Osteocyte (in vitro differentiated cells): ENCODE results near the gene TUBA1A. TPM values are rescaled to one million over a fixed set of nuclear protein-coding genes. Genes with fewer than 3 reads are reported as not detected.
"Not testable (repeated sequence)": the region's sequence is repeated elsewhere in the genome, so short reads cannot be mapped to it uniquely, and the experiment has no call there.

ENCODE experiments used
- DNase-seq: peaks from one replicate; pipeline ENCODE4 v3.0.0; 2021; ENCODE audit warnings: mixed read lengths; ENCODE audit not compliant: unreplicated experiment; ENCODE audit errors: extremely low spot score
- H3K27ac Mint-ChIP-seq: one replicate; pipeline ENCODE4 v1.8.0; 2021; ENCODE audit warnings: mild to moderate bottlenecking, mixed read lengths; ENCODE audit not compliant: unreplicated experiment
- H3K27me3 Mint-ChIP-seq: one replicate; pipeline ENCODE4 v1.8.0; 2021; ENCODE audit warnings: mixed read lengths; ENCODE audit not compliant: unreplicated experiment
- H3K36me3 Mint-ChIP-seq: one replicate; pipeline ENCODE4 v1.8.0; 2021; ENCODE audit warnings: mixed read lengths; ENCODE audit not compliant: unreplicated experiment
- H3K4me1 Mint-ChIP-seq: one replicate; pipeline ENCODE4 v1.8.0; 2021; ENCODE audit warnings: mixed read lengths; ENCODE audit not compliant: unreplicated experiment
- H3K4me3 Mint-ChIP-seq: one replicate; pipeline ENCODE4 v1.8.0; 2021; ENCODE audit warnings: mild to moderate bottlenecking, moderate library complexity, mixed read lengths; ENCODE audit not compliant: unreplicated experiment
- H3K9me3 Mint-ChIP-seq: one replicate; pipeline ENCODE4 v1.8.0; 2021; ENCODE audit warnings: mixed read lengths; ENCODE audit not compliant: unreplicated experiment
- CTCF ChIP-seq: fragments of 200-600 bp; sonication (generic); IDR thresholded peaks from 2 replicates; pipeline ENCODE4 v1.5.0; 2021; ENCODE audit warnings: antibody characterized with exemption, mild to moderate bottlenecking, moderate library complexity
- total RNA-seq: library from RNA; stranded (reverse); gene quantifications from 2 replicates; pipeline ENCODE4 v1.2.1, GENCODE V29; 2021

TUBA1A gene
- total RNA-seq, 1 donor from 2014 or later: 471 TPM

GRCh38 chr12:49174218-49174617 is 14.7 kb downstream of the TUBA1A start:
- TF ChIP-seq CTCF: no peak
- Mint-ChIP-seq H3K4me3 (no peak overlapping the region), H3K36me3 (no peaks in the 10 kb centered on the region), H3K27me3 (no peaks in the 10 kb centered on the region), H3K27ac (no peak overlapping the region), H3K4me1 (no peaks in the 10 kb centered on the region), H3K9me3 (peaks cover 8% of the 10 kb centered on the region)
- DNase-seq: no peak

GRCh38 chr12:49170924-49171323 is 18.0 kb downstream of the TUBA1A start:
- Mint-ChIP-seq H3K4me3 (no peak overlapping the region), H3K9me3 (no peaks in the 10 kb centered on the region), H3K36me3 (no peaks in the 10 kb centered on the region), H3K27ac (no peak overlapping the region), H3K4me1 (no peaks in the 10 kb centered on the region), H3K27me3 (peaks cover 4% of the 10 kb centered on the region)
- DNase-seq: no peak
- no peak for TF ChIP-seq CTCF

- Mint-ChIP-seq H3K27ac (no peak overlapping the region), H3K36me3 (no peaks in the 10 kb centered on the region), H3K27me3 (peaks cover 4% of the 10 kb centered on the region), H3K4me3 (no peak overlapping the region), H3K9me3 (no peaks in the 10 kb centered on the region), H3K4me1 (no peaks in the 10 kb centered on the region)
- no peak for TF ChIP-seq CTCF
- DNase-seq: no peak
These were observed 23.8 kb downstream of the TUBA1A start for GRCh38 chr12:49165114-49165513.

DNA sequence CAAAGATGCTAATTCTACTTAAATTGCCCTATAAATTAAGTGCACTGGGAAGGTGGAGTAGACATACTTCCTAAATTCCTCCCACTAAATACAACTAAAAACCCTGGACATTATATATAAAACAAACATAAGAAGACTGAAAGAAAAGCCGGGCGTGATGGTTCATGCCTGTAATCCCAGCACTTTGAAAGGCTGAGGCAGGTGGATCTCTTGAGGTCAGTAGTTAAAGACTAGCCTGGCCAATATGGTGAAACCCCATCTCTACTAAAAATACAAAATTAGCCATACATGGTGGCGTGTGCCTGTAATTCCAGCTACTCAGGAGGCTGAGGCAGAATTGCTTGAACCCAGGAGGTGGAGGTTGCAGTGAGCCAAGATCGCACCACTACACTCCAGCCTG is 27.0 kb downstream of the TUBA1A start:
- H3K9me3 Mint-ChIP-seq, H3K36me3 Mint-ChIP-seq, H3K4me3 Mint-ChIP-seq, DNase-seq, H3K4me1 Mint-ChIP-seq, H3K27me3 Mint-ChIP-seq, H3K27ac Mint-ChIP-seq: not testable (repeated sequence)

DNA sequence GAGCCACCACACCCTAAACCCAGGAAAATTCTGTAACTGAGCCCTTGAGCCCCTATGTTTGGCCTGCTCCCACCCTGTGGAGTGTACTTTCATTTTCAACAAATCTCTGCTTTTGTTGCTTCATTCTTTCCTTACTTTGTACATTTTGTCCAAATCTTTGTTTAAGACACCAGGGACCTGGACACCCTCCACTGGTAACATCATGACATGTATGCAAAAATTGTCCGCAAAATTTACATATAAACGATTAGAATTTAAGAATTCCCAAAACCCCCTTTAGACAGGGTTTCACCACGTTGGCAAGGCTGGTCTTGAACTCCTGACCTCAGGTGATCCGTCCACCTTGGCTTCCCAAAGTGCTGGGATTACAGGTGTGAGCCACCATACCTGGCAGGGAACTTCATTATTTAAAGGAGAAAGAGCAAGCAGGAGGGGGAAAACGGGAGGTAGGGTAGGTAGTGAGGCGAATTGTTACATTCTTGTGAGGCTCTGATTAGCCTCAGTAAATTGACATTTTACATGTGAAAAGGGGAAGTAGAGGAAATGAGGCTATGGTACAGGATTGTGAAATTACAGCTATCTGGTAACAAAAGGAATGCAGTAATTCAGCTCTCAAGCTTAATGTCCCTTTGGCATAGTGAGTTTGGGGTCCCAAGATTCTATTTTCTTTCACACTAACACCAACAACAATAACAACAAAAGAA is 27.6 kb downstream of the TUBA1A start:
- TF ChIP-seq CTCF: no peak
- Mint-ChIP-seq H3K4me3 (no peak overlapping the region), H3K27ac (no peak overlapping the region), H3K9me3 (no peaks in the 10 kb centered on the region), H3K4me1 (no peaks in the 10 kb centered on the region), H3K36me3 (no peaks in the 10 kb centered on the region), H3K27me3 (no peaks in the 10 kb centered on the region)
- no peak for DNase-seq

DNA sequence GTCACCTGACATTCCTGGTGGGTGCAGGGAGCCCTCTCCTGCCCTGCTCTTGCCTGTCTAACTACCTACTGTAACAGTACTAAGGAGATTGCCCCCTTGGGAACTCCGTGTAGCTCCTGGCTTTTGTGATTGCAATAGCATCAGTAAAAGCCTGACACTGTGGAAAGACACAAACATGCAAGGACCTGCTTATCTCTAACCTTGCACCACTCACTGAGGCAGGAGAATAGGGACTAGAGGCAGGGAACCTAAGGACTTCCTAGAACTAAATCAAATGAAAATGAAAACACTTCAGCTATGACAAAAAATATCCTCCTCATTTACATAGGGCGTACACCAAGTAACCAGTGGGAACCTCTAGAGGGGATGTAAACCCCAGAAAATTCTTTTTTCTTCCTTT is 28.5 kb downstream of the TUBA1A start:
- Mint-ChIP-seq H3K27me3 (no peaks in the 10 kb centered on the region), H3K4me1 (no peaks in the 10 kb centered on the region), H3K9me3 (no peaks in the 10 kb centered on the region), H3K36me3 (no peaks in the 10 kb centered on the region), H3K4me3 (no peak overlapping the region), H3K27ac (no peak overlapping the region)
- TF ChIP-seq CTCF: no peak
- DNase-seq: no peak
